ENCODE results near the gene TCF25.

The TCF25 gene

DNA sequence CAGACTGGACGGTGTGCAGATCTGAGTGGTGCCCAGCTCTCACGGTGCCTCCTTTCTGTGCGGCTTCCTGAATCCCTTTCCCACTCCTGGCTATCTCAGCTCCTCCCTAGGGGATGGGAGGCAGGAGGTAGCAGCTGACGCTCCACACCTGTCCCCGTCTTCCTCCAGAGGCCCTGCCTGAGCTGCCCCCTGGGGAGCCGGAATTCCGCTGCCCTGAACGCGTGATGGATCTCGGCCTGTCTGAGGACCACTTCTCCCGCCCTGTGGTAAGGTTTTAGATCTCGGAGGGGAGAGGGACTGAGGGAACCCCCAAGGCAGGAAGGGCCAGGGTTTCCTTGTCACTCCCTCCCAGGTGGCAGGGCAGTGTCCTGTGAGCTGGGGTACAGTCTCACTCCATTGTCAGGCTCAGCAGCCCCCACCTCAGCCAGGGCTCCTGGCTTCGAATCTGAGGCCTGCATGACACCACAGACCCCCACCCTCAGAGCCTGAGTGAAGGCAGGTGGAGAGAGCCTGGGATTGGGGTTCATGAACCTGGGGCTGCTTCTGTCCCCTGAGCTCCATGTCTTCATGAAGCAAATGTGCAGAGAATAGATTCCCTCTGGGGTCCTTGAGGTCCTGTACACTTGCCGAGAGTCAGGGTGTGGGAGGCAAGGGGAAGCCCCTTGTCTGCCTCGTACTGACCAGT, 81.8 kb downstream of the TCF25 start:
- Histone ChIP-seq H3K4me3 (no peak overlapping the region), H3K27ac (no peak overlapping the region)
- no peak for DNase-seq (ENCODE audit: low spot score)
- TF ChIP-seq, protein P1, sequence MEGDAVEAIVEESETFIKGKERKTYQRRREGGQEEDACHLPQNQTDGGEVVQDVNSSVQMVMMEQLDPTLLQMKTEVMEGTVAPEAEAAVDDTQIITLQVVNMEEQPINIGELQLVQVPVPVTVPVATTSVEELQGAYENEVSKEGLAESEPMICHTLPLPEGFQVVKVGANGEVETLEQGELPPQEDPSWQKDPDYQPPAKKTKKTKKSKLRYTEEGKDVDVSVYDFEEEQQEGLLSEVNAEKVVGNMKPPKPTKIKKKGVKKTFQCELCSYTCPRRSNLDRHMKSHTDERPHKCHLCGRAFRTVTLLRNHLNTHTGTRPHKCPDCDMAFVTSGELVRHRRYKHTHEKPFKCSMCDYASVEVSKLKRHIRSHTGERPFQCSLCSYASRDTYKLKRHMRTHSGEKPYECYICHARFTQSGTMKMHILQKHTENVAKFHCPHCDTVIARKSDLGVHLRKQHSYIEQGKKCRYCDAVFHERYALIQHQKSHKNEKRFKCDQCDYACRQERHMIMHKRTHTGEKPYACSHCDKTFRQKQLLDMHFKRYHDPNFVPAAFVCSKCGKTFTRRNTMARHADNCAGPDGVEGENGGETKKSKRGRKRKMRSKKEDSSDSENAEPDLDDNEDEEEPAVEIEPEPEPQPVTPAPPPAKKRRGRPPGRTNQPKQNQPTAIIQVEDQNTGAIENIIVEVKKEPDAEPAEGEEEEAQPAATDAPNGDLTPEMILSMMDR (IDR thresholded peaks at IDR 0.05) = no peak

DNA sequence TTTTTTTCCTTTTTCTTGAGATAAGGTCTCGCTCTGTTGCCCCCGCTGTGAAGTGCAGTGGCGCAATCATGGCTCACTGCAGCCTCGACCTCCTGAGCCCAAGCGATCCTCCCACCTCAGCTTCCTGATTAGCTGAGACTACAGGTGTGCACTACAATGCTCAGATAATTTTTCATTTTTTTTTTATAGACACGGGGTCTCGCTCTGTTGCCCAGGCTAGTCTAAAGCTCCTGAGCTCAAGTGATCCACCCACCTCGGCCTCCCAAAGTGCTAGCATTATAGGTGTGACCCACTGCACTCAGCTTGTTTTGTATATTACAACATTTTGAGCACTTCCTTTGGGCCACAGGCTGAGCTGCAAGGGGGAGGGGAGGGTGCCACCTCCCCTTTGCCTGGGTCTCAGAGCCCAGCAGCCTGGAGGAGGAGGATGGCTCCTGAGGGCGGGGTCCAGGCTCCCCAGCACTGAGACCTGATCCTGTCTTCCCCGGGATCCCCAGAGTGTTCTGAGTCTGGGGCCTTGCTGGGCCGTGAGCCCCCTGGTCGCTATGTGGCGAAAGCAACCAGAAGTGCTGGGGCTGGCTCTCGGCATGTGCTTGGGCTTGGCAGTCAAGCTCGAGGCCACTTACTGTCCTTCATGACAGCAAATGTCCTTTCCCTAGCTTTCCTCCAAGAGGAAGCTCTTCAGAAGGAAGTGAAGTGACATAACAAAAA, 83.3 kb downstream of the TCF25 start:
- no peak for DNase-seq (ENCODE audit: low spot score)
- no peak overlapping the region for H3K4me3 ChIP-seq
- TF ChIP-seq, protein P1 (IDR thresholded peaks at IDR 0.05) = no peak
- peak overlapping the region in 1 of 2 donors; percentile 65 for H3K27ac ChIP-seq

DNA sequence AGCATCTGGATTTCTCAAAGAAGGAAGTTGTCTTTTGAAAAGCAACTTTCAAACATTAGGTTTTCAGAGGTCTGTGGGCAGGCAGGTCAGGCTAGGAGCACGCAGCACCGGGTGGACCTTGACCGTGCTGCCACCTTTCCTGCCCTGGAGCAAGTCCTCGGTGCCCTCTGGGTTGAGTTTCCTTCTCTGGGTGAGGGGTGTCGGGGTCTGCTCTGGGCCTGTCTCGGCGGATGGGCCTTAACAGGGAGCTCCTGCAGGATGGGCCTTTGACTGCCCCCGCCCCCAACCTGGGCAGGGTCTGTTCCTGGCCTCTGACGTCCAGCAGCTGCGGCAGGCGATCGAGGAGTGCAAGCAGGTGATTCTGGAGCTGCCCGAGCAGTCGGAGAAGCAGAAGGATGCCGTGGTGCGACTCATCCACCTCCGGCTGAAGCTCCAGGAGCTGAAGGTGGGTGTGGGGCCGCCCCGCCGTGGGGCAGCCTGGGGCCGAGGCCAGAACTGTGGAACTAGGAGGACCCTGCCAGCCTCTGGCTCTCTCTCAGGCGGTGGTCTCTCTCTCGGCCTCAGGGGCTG, 83.9 kb downstream of the TCF25 start:
- DNase-seq (ENCODE audit: low spot score) = no peak
- Histone ChIP-seq H3K4me3 (no peak overlapping the region), H3K27ac (peak overlapping the region in 1 of 2 donors; percentile 33)
- TF ChIP-seq, protein P1 (IDR thresholded peaks at IDR 0.05) = no peak

DNA sequence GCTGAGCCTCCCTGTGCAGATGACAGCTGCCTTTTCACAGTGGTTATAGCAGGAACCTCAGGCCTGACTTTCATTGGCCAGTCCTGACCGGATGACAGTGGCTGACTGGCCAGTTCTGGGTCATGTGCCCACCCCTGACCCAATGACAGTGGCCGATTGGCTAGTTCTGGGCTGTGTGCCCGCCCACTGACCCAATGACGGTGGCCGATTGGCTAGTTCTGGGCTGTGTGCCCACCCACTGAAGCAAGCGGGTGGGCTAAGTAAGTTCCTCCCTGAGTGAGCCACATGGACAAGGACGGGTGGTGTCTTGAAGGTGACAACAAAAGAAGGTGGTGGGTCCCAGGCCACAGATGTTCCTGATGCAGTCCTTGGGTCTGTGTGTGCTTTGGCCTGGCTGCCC, 84.7 kb downstream of the TCF25 start:
- Histone ChIP-seq H3K27ac (no peak overlapping the region), H3K4me3 (no peak overlapping the region)
- TF ChIP-seq, protein P1 (IDR thresholded peaks at IDR 0.05) = no peak
- no peak for DNase-seq (ENCODE audit: low spot score)

DNA sequence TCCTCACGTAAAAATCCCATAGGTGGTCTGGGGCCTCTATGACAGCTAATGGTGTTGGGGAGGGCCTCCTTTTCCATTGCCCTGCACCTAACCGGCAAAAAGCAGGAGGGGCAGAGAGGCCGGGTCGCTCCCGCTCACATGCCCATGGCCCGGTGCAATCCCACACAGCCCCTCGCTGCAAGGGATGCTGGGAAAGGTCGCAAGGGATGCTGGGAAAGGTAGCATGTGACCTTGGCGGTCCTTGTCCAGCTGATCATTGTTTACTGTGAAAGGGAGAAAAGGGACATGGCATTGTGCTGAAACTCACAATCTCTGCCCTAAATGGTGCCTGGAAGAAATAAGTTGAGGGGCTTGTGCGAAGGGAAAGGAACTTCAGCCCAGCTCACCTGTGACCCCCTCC, 85.2 kb downstream of the TCF25 start:
- H3K4me3 ChIP-seq = no peak overlapping the region
- no peak for DNase-seq (ENCODE audit: low spot score)
- no peak overlapping the region for H3K27ac ChIP-seq
- TF ChIP-seq, protein P1 (IDR thresholded peaks at IDR 0.05) = no peak

DNA sequence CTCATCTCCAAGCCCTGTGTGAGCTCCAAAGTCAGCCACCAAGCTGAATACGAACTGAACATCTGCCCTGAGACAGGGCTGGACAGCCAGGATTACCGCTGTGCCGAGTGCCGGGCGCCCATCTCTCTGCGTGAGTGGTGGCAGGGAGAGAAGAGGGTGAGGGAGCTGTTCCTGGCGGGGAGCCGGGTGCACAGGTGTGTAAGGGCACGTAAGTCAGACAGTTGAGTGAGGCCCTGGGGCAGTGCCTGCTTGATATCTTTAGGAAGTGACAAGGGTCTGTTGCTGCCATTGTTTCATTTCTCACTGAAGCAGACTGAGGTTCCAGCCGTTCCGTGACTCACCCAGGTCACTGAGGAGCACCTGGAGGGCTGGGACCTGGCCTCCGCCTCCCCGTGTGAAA, 87.6 kb downstream of the TCF25 start:
- TF ChIP-seq, protein P1 (IDR thresholded peaks at IDR 0.05) = no peak
- no peak overlapping the region for H3K27ac ChIP-seq
- DNase-seq (ENCODE audit: low spot score) = no peak
- H3K4me3 ChIP-seq = no peak overlapping the region

Measured in coronary artery (tissue), 2 donors.